ENCODE measurements around the gene KIF26B.

GRCh38 chr1:245148069-245148468, 6.7 kb upstream of the KIF26B start:
- TF ChIP-seq CTCF (IDR thresholded peaks at IDR 0.05) (no peak), YY1 (IDR thresholded peaks at IDR 0.05; ENCODE audit: low read depth) (no peak), REST (IDR thresholded peaks at IDR 0.05; ENCODE audit: low read depth, low read length) (no peak)

All from SK-N-SH (cell line).